SW480 (cell line): ENCODE data around the gene DLG5.

Experiments used
- DNase-seq: peaks from one replicate; pipeline ENCODE4 v3.0.0-alpha.2; 2016; ENCODE audit warnings: low spot score

DLG5 gene

GRCh38 chr10:77819210-77820112 is 107.1 kb downstream of the DLG5 start:
- no peak for DNase-seq

- no peak for DNase-seq
Measured at GRCh38 chr10:77818378-77818777, 108.2 kb downstream of the DLG5 start.

- no peak for DNase-seq
Measured at GRCh38 chr10:77817541-77817940, 109.0 kb downstream of the DLG5 start.

- no peak for DNase-seq
Measured at GRCh38 chr10:77816311-77816710, 110.2 kb downstream of the DLG5 start.

- DNase-seq = no peak
Measured at GRCh38 chr10:77812741-77813140, 113.8 kb downstream of the DLG5 start.

- DNase-seq = no peak
Measured at GRCh38 chr10:77811831-77812430, 114.6 kb downstream of the DLG5 start.

GRCh38 chr10:77810446-77811335 is 115.9 kb downstream of the DLG5 start:
- no peak for DNase-seq

- no peak for DNase-seq
Measured at GRCh38 chr10:77809336-77809735, 117.2 kb downstream of the DLG5 start.

GRCh38 chr10:77807706-77808105 is 118.8 kb downstream of the DLG5 start:
- DNase-seq = no peak

GRCh38 chr10:77806511-77807157 is 119.9 kb downstream of the DLG5 start:
- DNase-seq = no peak

GRCh38 chr10:77805676-77806075 is 120.9 kb downstream of the DLG5 start:
- no peak for DNase-seq

GRCh38 chr10:77804371-77804770 is 122.2 kb downstream of the DLG5 start:
- no peak for DNase-seq

- DNase-seq = no peak
Measured at GRCh38 chr10:77801474-77802161, 124.9 kb downstream of the DLG5 start.

GRCh38 chr10:77800738-77801266 is 125.8 kb downstream of the DLG5 start:
- no peak for DNase-seq

GRCh38 chr10:77800320-77800719 is 126.2 kb downstream of the DLG5 start:
- no peak for DNase-seq

- no peak for DNase-seq
Measured at GRCh38 chr10:77799352-77799751, 127.2 kb downstream of the DLG5 start.

GRCh38 chr10:77798940-77799339 is 127.6 kb downstream of the DLG5 start:
- no peak for DNase-seq

GRCh38 chr10:77796311-77796915 is 130.1 kb downstream of the DLG5 start:
- DNase-seq = no peak

GRCh38 chr10:77795426-77796055 is 131.0 kb downstream of the DLG5 start:
- DNase-seq = no peak
